HCT116 (cell line): ENCODE measurements around the gene SUGT1. TPM values are rescaled to one million over a fixed set of nuclear protein-coding genes. Genes with fewer than 3 reads are reported as not detected.

ENCODE experiments used
- ATAC-seq: fragments of 200-7000 bp; cut with Tn5 transposase; 2 replicates; pipeline ENCODE4 v1.9.1; 2020; ENCODE audit warnings: mild to moderate bottlenecking, moderate library complexity
- BruUV-seq: library from RNA; stranded (reverse); fragments of 400-500 nt; replicated peaks from 2 replicates; lab custom pipeline; 2021; lab: Mats Ljungman, UMichigan
- CTCF ChIA-PET: fragments of 300-600 bp; sonication (Branson Sonifier 250); formaldehyde crosslinking; loops from one replicate; lab custom pipeline; 2021; ENCODE audit warnings: antibody characterized with exemption; lab: Charles Lee
- POLR2A ChIA-PET: fragments of 300-600, 350-600 bp; sonication (Branson Sonifier 250); formaldehyde crosslinking; loops from one replicate; lab custom pipeline; 2021; ENCODE audit warnings: antibody characterized with exemption; lab: Charles Lee
- RAD21 ChIA-PET, 2 experiments: fragments of 300-600 bp; sonication (Branson Sonifier 250); formaldehyde crosslinking; loops; one replicate each; lab custom pipeline; 2023; ENCODE audit warnings: low total read pairs in 2 of 2; ENCODE audit not compliant: uncharacterized antibody in 2 of 2, unreplicated experiment in 2 of 2, low non-redundant PET in 1 of 2; lab: Charles Lee
- DNase-seq: peaks from one replicate; pipeline ENCODE4 v3.0.0-alpha.2; 2010; ENCODE audit warnings: low read depth, low spot score
- H2AFZ ChIP-seq: fragments of 200-600 bp; shearing (Covaris generic), sonication (generic); 2 replicates; pipeline ENCODE4 v1.6.1; 2017; ENCODE audit warnings: low read depth, mixed run types, mixed read lengths, antibody characterized with exemption, low read length; ENCODE audit not compliant: poor library complexity, severe bottlenecking
- H3K27ac ChIP-seq: 2 replicates; pipeline ENCODE4 v1.5.1; 2012; ENCODE audit warnings: low read depth, low read length
- H3K27me3 ChIP-seq: fragments of 200-600 bp; sonication (generic); 2 replicates; pipeline ENCODE4 v1.6.1; 2016; ENCODE audit warnings: mixed run types, low read length, mixed read lengths; ENCODE audit not compliant: insufficient read depth
- H3K36me3 ChIP-seq, 2 experiments: fragments of 200-500 bp in 1 of 2; fragments of 200-600 bp in 1 of 2; sonication (Bioruptor generic) in 1 of 2; sonication (generic) in 1 of 2; 2 replicates each; pipeline versions ENCODE4 v1.5.1 to v1.6.1; 2014 to 2016; ENCODE audit warnings: low read length in 2 of 2, inconsistent platforms in 1 of 2, mixed read lengths in 1 of 2, mixed run types in 1 of 2; ENCODE audit not compliant: insufficient read depth in 2 of 2, control insufficient read depth in 1 of 2
- H3K4me1 ChIP-seq, 2 experiments: fragments of 200-600 bp in 1 of 2; sonication (generic) in 1 of 2; 2 replicates each; pipeline versions ENCODE4 v1.5.1 to v1.6.1; 2012 to 2017; ENCODE audit warnings: low read length in 2 of 2, inconsistent platforms in 1 of 2, mild to moderate bottlenecking in 1 of 2, mixed read lengths in 1 of 2, mixed run types in 1 of 2, moderate library complexity in 1 of 2; ENCODE audit not compliant: insufficient read depth in 2 of 2, control insufficient read depth in 1 of 2
- H3K4me2 ChIP-seq: fragments of 200-600 bp; sonication (generic); 2 replicates; pipeline ENCODE4 v1.6.1; 2017; ENCODE audit warnings: mixed run types, low read length, mixed read lengths
- H3K4me3 ChIP-seq, 2 experiments: fragments of 200-600 bp in 1 of 2; sonication (generic) in 1 of 2; replicated peaks in 1 of 2; 2 replicates each; pipeline ENCODE4 v1.5.1; 2011 to 2016; ENCODE audit warnings: low read length in 2 of 2, control low read depth in 1 of 2, low read depth in 1 of 2, mild to moderate bottlenecking in 1 of 2, mixed read lengths in 1 of 2, mixed run types in 1 of 2
- H3K79me2 ChIP-seq: fragments of 200-600 bp; sonication (generic); 2 replicates; pipeline ENCODE4 v1.6.1; 2017; ENCODE audit warnings: mild to moderate bottlenecking, mixed run types, low read length, moderate library complexity, mixed read lengths; ENCODE audit not compliant: insufficient read depth
- H3K9ac ChIP-seq: fragments of 200-600 bp; sonication (generic); 2 replicates; pipeline ENCODE4 v1.6.1; 2016; ENCODE audit warnings: low read length, mixed read lengths
- H3K9me2 ChIP-seq: fragments of 200-600 bp; sonication (generic), shearing (Covaris generic); 2 replicates; pipeline ENCODE4 v1.6.1; 2017; ENCODE audit warnings: mixed run types, mild to moderate bottlenecking, moderate library complexity; ENCODE audit not compliant: insufficient read depth
- H3K9me3 ChIP-seq, 2 experiments: fragments of 200-500 bp in 1 of 2; fragments of 200-600 bp in 1 of 2; sonication (Bioruptor generic) in 1 of 2; sonication (generic) in 1 of 2; 2 replicates each; pipeline ENCODE4 v1.6.1; 2014 to 2017; ENCODE audit warnings: low read length in 2 of 2, mixed read lengths in 2 of 2, inconsistent platforms in 1 of 2, low read depth in 1 of 2, mild to moderate bottlenecking in 1 of 2, mixed run types in 1 of 2, moderate library complexity in 1 of 2; ENCODE audit not compliant: control insufficient read depth in 1 of 2, insufficient read depth in 1 of 2
- H4K20me1 ChIP-seq: fragments of 200-600 bp; sonication (generic), shearing (Covaris generic); 2 replicates; pipeline ENCODE4 v1.6.1; 2017; ENCODE audit warnings: mixed run types, mild to moderate bottlenecking, moderate library complexity; ENCODE audit not compliant: insufficient read depth
- CBX3 ChIP-seq: IDR thresholded peaks from 2 replicates; pipeline ENCODE4 v1.6.1; 2012; ENCODE audit warnings: low read depth
- CEBPB ChIP-seq: IDR thresholded peaks from 2 replicates; pipeline ENCODE4 v1.6.1; 2012; ENCODE audit warnings: low read depth
- ELF1 ChIP-seq: IDR thresholded peaks from 2 replicates; pipeline ENCODE4 v1.6.1; 2012; ENCODE audit warnings: low read depth, borderline replicate concordance
- EZH2phosphoT487 ChIP-seq: fragments of 200-600 bp; IDR thresholded peaks from 2 replicates; pipeline ENCODE4 v1.6.1; 2018; ENCODE audit warnings: antibody characterized with exemption, borderline replicate concordance
- FOSL1 ChIP-seq: IDR thresholded peaks from 2 replicates; pipeline ENCODE4 v1.6.1; 2012; ENCODE audit warnings: low read depth
- JUND ChIP-seq: IDR thresholded peaks from 2 replicates; pipeline ENCODE4 v1.6.1; 2012
- POLR2A ChIP-seq: IDR thresholded peaks from 2 replicates; pipeline ENCODE4 v1.7.0; 2011; ENCODE audit warnings: borderline replicate concordance; ENCODE audit not compliant: insufficient read depth, insufficient read length; ENCODE audit errors: extremely low read depth
- POLR2AphosphoS5 ChIP-seq: IDR thresholded peaks from 2 replicates; pipeline ENCODE4 v1.6.1; 2011; ENCODE audit warnings: mild to moderate bottlenecking, low read depth, low read length, moderate library complexity
- SIN3A ChIP-seq: IDR thresholded peaks from 2 replicates; pipeline ENCODE4 v1.6.1; 2012; ENCODE audit warnings: low read depth
- SP1 ChIP-seq: IDR thresholded peaks from 2 replicates; pipeline ENCODE4 v1.6.1; 2012; ENCODE audit warnings: low read depth
- SRF ChIP-seq: IDR thresholded peaks from 2 replicates; pipeline ENCODE4 v1.6.1; 2012; ENCODE audit warnings: low read depth
- TCF7L2 ChIP-seq: IDR thresholded peaks from 2 replicates; pipeline ENCODE4 v1.7.0; 2011; ENCODE audit warnings: borderline replicate concordance, inconsistent platforms; ENCODE audit not compliant: insufficient read depth, insufficient read length; ENCODE audit errors: extremely low read depth
- YY1 ChIP-seq: IDR thresholded peaks from 2 replicates; pipeline ENCODE4 v1.6.1; 2011; ENCODE audit warnings: low read length, low read depth, moderate library complexity, mild to moderate bottlenecking; ENCODE audit not compliant: insufficient replicate concordance; ENCODE audit errors: extremely low read depth
- intact Hi-C: fragments of 100-400 bp; cut with micrococcal nuclease; formaldehyde crosslinking; loops from 2 replicates; pipeline ENCODE4 v1.10.0; 2022
- total RNA-seq: library from RNA; stranded (reverse); gene quantifications from one replicate; pipeline ENCODE4 v1.2.1, GENCODE V29; 2021; ENCODE audit not compliant: unreplicated experiment
- TF ChIP-seq, protein P1 (sequence below): IDR thresholded peaks from 2 replicates; pipeline ENCODE4 v1.6.1; 2011; ENCODE audit warnings: mild to moderate bottlenecking, low read length, moderate library complexity; ENCODE audit not compliant: insufficient replicate concordance; ENCODE audit errors: extremely low read depth
- TF ChIP-seq, protein P2 (sequence below), 3 experiments: fragments of 200-600 bp in 1 of 3; sonication (generic) in 1 of 3; IDR thresholded peaks in 2 of 3; conservative IDR thresholded peaks in 1 of 3; 2 replicates each; pipeline ENCODE4 v1.5.1; 2012 to 2017; ENCODE audit warnings: low read depth in 2 of 3, low read length in 2 of 3, antibody characterized with exemption in 1 of 3, borderline replicate concordance in 1 of 3, control low read depth in 1 of 3, mild to moderate bottlenecking in 1 of 3, mixed read lengths in 1 of 3, mixed run types in 1 of 3, moderate library complexity in 1 of 3; ENCODE audit not compliant: insufficient read depth in 1 of 3
- TF ChIP-seq, protein P3 (sequence below): IDR thresholded peaks from 2 replicates; pipeline ENCODE4 v1.6.1; 2012
- TF ChIP-seq, protein P4 (sequence below): IDR thresholded peaks from 2 replicates; pipeline ENCODE4 v1.6.1; 2012
- TF ChIP-seq, protein P5 (sequence below): IDR thresholded peaks from 2 replicates; pipeline ENCODE4 v1.6.1; 2012; ENCODE audit warnings: low read depth

SUGT1 gene
- total RNA-seq, 1 experiment from 2014 or later, result 75.6 TPM

DNA sequence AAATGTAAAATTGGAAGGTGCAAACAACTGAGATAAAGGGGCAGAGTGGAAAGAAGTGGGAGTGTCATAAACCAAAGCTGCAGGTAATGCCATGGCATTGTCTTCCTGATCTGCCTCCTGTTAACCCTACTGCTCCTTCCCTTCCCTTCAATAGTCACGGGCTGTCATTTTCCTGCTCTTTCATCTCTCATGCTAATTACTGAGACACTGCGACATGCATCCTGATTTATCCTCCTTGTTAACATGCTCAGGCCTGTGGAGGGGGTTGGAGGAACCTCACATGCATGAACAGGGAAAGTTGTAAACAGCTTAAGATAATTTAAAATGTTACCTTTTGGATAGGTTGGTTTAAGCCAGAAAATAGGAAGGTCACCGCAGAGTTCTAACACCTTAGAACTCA is 59.7 kb downstream of the SUGT1 start:
- Histone ChIP-seq H3K9me3 (no peaks in the 10 kb centered on the region), H3K27me3 (no peaks in the 10 kb centered on the region), H2AFZ (no peak overlapping the region), H3K27ac (no peak overlapping the region), H3K9ac (no peak overlapping the region), H3K9me2 (no peaks in the 10 kb centered on the region), H3K4me1 (no peaks in the 10 kb centered on the region), H3K79me2 (no peaks in the 10 kb centered on the region), H4K20me1 (no peaks in the 10 kb centered on the region), H3K36me3 (no peaks in the 10 kb centered on the region), H3K4me3 (no peak overlapping the region), H3K4me2 (no peak overlapping the region)
- DNase-seq (no peak), ATAC-seq (no peak)
- POLR2A ChIA-PET, result no interaction called here
- TF ChIP-seq, protein P1, sequence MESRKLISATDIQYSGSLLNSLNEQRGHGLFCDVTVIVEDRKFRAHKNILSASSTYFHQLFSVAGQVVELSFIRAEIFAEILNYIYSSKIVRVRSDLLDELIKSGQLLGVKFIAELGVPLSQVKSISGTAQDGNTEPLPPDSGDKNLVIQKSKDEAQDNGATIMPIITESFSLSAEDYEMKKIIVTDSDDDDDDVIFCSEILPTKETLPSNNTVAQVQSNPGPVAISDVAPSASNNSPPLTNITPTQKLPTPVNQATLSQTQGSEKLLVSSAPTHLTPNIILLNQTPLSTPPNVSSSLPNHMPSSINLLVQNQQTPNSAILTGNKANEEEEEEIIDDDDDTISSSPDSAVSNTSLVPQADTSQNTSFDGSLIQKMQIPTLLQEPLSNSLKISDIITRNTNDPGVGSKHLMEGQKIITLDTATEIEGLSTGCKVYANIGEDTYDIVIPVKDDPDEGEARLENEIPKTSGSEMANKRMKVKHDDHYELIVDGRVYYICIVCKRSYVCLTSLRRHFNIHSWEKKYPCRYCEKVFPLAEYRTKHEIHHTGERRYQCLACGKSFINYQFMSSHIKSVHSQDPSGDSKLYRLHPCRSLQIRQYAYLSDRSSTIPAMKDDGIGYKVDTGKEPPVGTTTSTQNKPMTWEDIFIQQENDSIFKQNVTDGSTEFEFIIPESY, result no peak
- TF ChIP-seq, protein P2, sequence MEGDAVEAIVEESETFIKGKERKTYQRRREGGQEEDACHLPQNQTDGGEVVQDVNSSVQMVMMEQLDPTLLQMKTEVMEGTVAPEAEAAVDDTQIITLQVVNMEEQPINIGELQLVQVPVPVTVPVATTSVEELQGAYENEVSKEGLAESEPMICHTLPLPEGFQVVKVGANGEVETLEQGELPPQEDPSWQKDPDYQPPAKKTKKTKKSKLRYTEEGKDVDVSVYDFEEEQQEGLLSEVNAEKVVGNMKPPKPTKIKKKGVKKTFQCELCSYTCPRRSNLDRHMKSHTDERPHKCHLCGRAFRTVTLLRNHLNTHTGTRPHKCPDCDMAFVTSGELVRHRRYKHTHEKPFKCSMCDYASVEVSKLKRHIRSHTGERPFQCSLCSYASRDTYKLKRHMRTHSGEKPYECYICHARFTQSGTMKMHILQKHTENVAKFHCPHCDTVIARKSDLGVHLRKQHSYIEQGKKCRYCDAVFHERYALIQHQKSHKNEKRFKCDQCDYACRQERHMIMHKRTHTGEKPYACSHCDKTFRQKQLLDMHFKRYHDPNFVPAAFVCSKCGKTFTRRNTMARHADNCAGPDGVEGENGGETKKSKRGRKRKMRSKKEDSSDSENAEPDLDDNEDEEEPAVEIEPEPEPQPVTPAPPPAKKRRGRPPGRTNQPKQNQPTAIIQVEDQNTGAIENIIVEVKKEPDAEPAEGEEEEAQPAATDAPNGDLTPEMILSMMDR (IDR thresholded peaks at IDR 0.05 in 2 of 3, conservative IDR thresholded peaks at IDR 0.05 in 1 of 3; ENCODE audit: borderline replicate concordance in 1 of 3, insufficient read depth in 1 of 3, low read depth in 2 of 3, low read length in 2 of 3), result no peak
- TF ChIP-seq, protein P3, sequence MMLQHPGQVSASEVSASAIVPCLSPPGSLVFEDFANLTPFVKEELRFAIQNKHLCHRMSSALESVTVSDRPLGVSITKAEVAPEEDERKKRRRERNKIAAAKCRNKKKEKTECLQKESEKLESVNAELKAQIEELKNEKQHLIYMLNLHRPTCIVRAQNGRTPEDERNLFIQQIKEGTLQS, result no peak
- TF ChIP-seq TCF7L2 (no peak), SRF (no peak), YY1 (no peak), POLR2AphosphoS5 (no peak), JUND (no peak), CBX3 (no peak), EZH2phosphoT487 (no peak), SIN3A (no peak), FOSL1 (no peak), POLR2A (no peak), SP1 (no peak), CEBPB (no peak), ELF1 (no peak)
- TF ChIP-seq, protein P4, sequence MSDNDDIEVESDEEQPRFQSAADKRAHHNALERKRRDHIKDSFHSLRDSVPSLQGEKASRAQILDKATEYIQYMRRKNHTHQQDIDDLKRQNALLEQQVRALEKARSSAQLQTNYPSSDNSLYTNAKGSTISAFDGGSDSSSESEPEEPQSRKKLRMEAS, result no peak
- TF ChIP-seq, protein P5, sequence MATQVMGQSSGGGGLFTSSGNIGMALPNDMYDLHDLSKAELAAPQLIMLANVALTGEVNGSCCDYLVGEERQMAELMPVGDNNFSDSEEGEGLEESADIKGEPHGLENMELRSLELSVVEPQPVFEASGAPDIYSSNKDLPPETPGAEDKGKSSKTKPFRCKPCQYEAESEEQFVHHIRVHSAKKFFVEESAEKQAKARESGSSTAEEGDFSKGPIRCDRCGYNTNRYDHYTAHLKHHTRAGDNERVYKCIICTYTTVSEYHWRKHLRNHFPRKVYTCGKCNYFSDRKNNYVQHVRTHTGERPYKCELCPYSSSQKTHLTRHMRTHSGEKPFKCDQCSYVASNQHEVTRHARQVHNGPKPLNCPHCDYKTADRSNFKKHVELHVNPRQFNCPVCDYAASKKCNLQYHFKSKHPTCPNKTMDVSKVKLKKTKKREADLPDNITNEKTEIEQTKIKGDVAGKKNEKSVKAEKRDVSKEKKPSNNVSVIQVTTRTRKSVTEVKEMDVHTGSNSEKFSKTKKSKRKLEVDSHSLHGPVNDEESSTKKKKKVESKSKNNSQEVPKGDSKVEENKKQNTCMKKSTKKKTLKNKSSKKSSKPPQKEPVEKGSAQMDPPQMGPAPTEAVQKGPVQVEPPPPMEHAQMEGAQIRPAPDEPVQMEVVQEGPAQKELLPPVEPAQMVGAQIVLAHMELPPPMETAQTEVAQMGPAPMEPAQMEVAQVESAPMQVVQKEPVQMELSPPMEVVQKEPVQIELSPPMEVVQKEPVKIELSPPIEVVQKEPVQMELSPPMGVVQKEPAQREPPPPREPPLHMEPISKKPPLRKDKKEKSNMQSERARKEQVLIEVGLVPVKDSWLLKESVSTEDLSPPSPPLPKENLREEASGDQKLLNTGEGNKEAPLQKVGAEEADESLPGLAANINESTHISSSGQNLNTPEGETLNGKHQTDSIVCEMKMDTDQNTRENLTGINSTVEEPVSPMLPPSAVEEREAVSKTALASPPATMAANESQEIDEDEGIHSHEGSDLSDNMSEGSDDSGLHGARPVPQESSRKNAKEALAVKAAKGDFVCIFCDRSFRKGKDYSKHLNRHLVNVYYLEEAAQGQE, result no peak
- no TSS peak for BruUV-seq
- intact Hi-C loops, result no loop called here
- RAD21 ChIA-PET, result no interaction called here
- CTCF ChIA-PET, result no interaction called here
